Measurements from ENCODE around the gene FXYD3. TPM values are rescaled to one million over a fixed set of nuclear protein-coding genes. Genes with fewer than 3 reads are reported as not detected.

FXYD3 gene
- total RNA-seq, 1 donor from 2014 or later, result not detected

DNA sequence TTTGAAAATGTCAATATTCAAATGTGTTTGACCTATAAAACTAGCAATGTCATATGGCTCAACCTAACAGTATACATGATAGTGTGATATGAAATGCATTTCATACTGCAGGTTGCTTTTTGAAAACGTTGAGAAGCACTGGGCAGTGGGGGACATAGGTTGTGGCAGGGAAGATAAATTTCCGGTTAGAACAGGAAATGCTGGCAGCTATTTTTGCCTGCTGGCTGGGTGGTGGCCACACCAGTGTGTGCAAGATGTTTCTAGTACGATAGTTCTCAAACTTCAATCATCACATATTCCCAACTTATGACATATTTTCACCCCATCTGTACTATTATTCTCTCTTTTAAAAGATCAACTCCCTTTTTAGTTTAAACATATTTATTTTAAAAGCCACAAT lies 56.1 kb downstream of the FXYD3 start:
- H3K36me3 Mint-ChIP-seq (ENCODE audit: low read depth, unreplicated experiment), result peaks cover 8% of the 10 kb centered on the region
- H3K79me2 ChIP-seq (ENCODE audit: insufficient read depth, low read length), result no peaks in the 10 kb centered on the region
- TF ChIP-seq EZH2 (IDR thresholded peaks at IDR 0.05; ENCODE audit: insufficient read depth, low read length) (no peak), CTCF (IDR thresholded peaks at IDR 0.05; ENCODE audit: insufficient read depth, low read depth, low read length) (no peak)

More for the DNA sequence above, 56.1 kb downstream of the FXYD3 start:
- FAIRE-seq (no peak), DNase-seq (ENCODE audit: low read depth) (no peak)
- H3K9ac ChIP-seq (ENCODE audit: low read length), result no peak overlapping the region
- H3K4me1 ChIP-seq (ENCODE audit: insufficient read depth, low read length), result no peaks in the 10 kb centered on the region
- no peak overlapping the region for H3K27ac Mint-ChIP-seq (ENCODE audit: unreplicated experiment)
- no peak overlapping the region for H3K4me3 Mint-ChIP-seq (ENCODE audit: unreplicated experiment)
- H2AFZ ChIP-seq (ENCODE audit: low read depth, low read length), result no peak overlapping the region
- H3K4me2 ChIP-seq (ENCODE audit: low read length), result no peak overlapping the region
- no peaks in the 10 kb centered on the region for H4K20me1 ChIP-seq (ENCODE audit: insufficient read depth, low read length)
- H3K9me3 Mint-ChIP-seq (ENCODE audit: unreplicated experiment), result peaks cover 2% of the 10 kb centered on the region
- no peaks in the 10 kb centered on the region for H3K27me3 ChIP-seq (ENCODE audit: insufficient read depth, low read length)
- H3K4me3 ChIP-seq (ENCODE audit: insufficient read depth, low read depth, low read length), result no peak overlapping the region
- peaks cover 7% of the 10 kb centered on the region for H3K4me1 Mint-ChIP-seq (ENCODE audit: low read depth, unreplicated experiment)
- H3K27me3 Mint-ChIP-seq (ENCODE audit: low read depth, unreplicated experiment), result no peaks in the 10 kb centered on the region
- H3K9me3 ChIP-seq (ENCODE audit: insufficient read depth, low read depth, low read length), result no peaks in the 10 kb centered on the region
- H3K27ac ChIP-seq (ENCODE audit: low read depth, low read length), result no peak overlapping the region
- H3K36me3 ChIP-seq (ENCODE audit: insufficient read depth, low read length), result peaks cover 6% of the 10 kb centered on the region

Other genes with a start within 250 kb of the FXYD3 start
- gene ZNF30, start 188.9 kb upstream of the FXYD3 start, total RNA-seq, result 3.7 and 4.0 TPM in 2 replicates
- gene ZNF792, start 151.6 kb upstream of the FXYD3 start, total RNA-seq, result 5.7 and 5.9 TPM in 2 replicates
- gene GRAMD1A, start 115.5 kb upstream of the FXYD3 start, total RNA-seq, result 64.6 and 67.4 TPM in 2 replicates
- 2.1 and 3.0 TPM in 2 replicates for gene SCN1B, start 85.4 kb upstream of the FXYD3 start, total RNA-seq
- 0.31 and 0.73 TPM in 2 replicates for gene HPN, start 74.1 kb upstream of the FXYD3 start, total RNA-seq
- gene LGI4, start 19.2 kb downstream of the FXYD3 start, total RNA-seq, result 0.20 and 0.29 TPM in 2 replicates
- 0.52 and 1.1 TPM in 2 replicates for gene FXYD1, start 23.0 kb downstream of the FXYD3 start, total RNA-seq
- 0.65 TPM in 1 of 2 replicates, not detected in the other for gene FXYD7, start 27.4 kb downstream of the FXYD3 start, total RNA-seq
- gene FXYD5, start 38.9 kb downstream of the FXYD3 start, total RNA-seq, result 96.9 and 108 TPM in 2 replicates
- not detected in 2 replicates for gene FAM187B, start 112.9 kb downstream of the FXYD3 start, total RNA-seq
- 8.4 and 18.1 TPM in 2 replicates for gene LSR, start 133.2 kb downstream of the FXYD3 start, total RNA-seq
- gene USF2, start 153.1 kb downstream of the FXYD3 start, total RNA-seq, result 68.9 and 70.0 TPM in 2 replicates
- gene HAMP, start 166.7 kb downstream of the FXYD3 start, total RNA-seq, result 0.36 and 0.38 TPM in 2 replicates
- not detected in 2 replicates for gene MAG, start 176.3 kb downstream of the FXYD3 start, total RNA-seq
- gene CD22, start 213.4 kb downstream of the FXYD3 start, total RNA-seq, result not detected in 2 replicates
- not detected in 2 replicates for gene FFAR1, start 232.1 kb downstream of the FXYD3 start, total RNA-seq
- not detected in 2 replicates for gene FFAR3, start 242.6 kb downstream of the FXYD3 start, total RNA-seq

Measured in astrocyte (in vitro differentiated cells and primary cell).